K562 (cell line): ENCODE data around the gene RPL34. TPM values are rescaled to one million over a fixed set of nuclear protein-coding genes. Genes with fewer than 3 reads are reported as not detected.

Source experiments
- ASH1L ChIP-seq: fragments of 450-650 bp; IDR thresholded peaks from 2 replicates; pipeline ENCODE4 v1.6.1; 2018; ENCODE audit warnings: borderline replicate concordance, mild to moderate bottlenecking, low read depth; ENCODE audit not compliant: partially characterized antibody
- BCOR ChIP-seq: fragments of 450-650 bp; IDR thresholded peaks from 2 replicates; pipeline ENCODE4 v1.6.1; 2016
- C11orf30 ChIP-seq: fragments of 450-650 bp; IDR thresholded peaks from 2 replicates; pipeline ENCODE4 v1.6.1; 2016; ENCODE audit warnings: low read depth, mild to moderate bottlenecking
- CBFB ChIP-seq: sonication (generic); formaldehyde crosslinking; IDR thresholded peaks from 2 replicates; pipeline ENCODE4 v1.4.0; 2020; ENCODE audit warnings: mild to moderate bottlenecking, missing genetic modification reagents
- CEBPG ChIP-seq, 3 experiments: fragments of 200-800 bp in 1 of 3; sonication (Bioruptor generic) in 1 of 3; sonication (generic) in 1 of 3; formaldehyde crosslinking in 1 of 3; IDR thresholded peaks in 2 of 3; conservative IDR thresholded peaks in 1 of 3; 2 replicates each; pipeline versions ENCODE4 v1.6.1 to v1.8.0; 2016 to 2022; ENCODE audit warnings: missing compliant biosample characterization in 2 of 3, missing genetic modification characterization in 2 of 3, mild to moderate bottlenecking in 1 of 3, missing genetic modification reagents in 1 of 3
- GABPA ChIP-seq: fragments of 200-800 bp; sonication (Bioruptor generic); conservative IDR thresholded peaks from 2 replicates; pipeline ENCODE4 v1.6.1; 2016; ENCODE audit warnings: low read depth, missing genetic modification characterization, missing compliant biosample characterization
- GATAD2B ChIP-seq: fragments of 450-650 bp; IDR thresholded peaks from 2 replicates; pipeline ENCODE4 v1.6.1; 2017; ENCODE audit warnings: mild to moderate bottlenecking, borderline replicate concordance
- HNRNPUL1 ChIP-seq: fragments of 200-400 bp; formaldehyde crosslinking; IDR thresholded peaks from 2 replicates; pipeline ENCODE4 v1.6.1; 2017; ENCODE audit warnings: low read length
- JUND ChIP-seq, 2 experiments: IDR thresholded peaks; 2 replicates in 1 of 2; 3 replicates in 1 of 2; pipeline ENCODE4 v1.6.1; 2011; ENCODE audit warnings: borderline replicate concordance in 2 of 2, low read depth in 2 of 2, low read length in 2 of 2, improper control_type of control experiment in 1 of 2, missing biosample characterization in 1 of 2, missing genetic modification characterization in 1 of 2, missing genetic modification reagents in 1 of 2
- MCM3 ChIP-seq: fragments of 450-650 bp; IDR thresholded peaks from 2 replicates; pipeline ENCODE4 v1.6.1; 2016
- MXI1 ChIP-seq: IDR thresholded peaks from 2 replicates; pipeline ENCODE4 v1.6.1; 2011; ENCODE audit warnings: low read depth, mild to moderate bottlenecking, improper control_type of control experiment, low read length
- NCOA2 ChIP-seq, 2 experiments: fragments of 450-650 bp; IDR thresholded peaks; 2 replicates each; pipeline ENCODE4 v1.6.1; 2018; ENCODE audit warnings: mild to moderate bottlenecking in 2 of 2, moderate library complexity in 1 of 2; ENCODE audit not compliant: partially characterized antibody in 2 of 2
- SETDB1 ChIP-seq: IDR thresholded peaks from one replicate; pipeline ENCODE4 v1.6.1; 2012; ENCODE audit warnings: low read length, control low read depth, inconsistent platforms
- SIX5 ChIP-seq, 2 experiments: IDR thresholded peaks; 2 replicates each; pipeline ENCODE4 v1.6.1; 2011; ENCODE audit warnings: low read length in 2 of 2, borderline replicate concordance in 1 of 2, low read depth in 1 of 2, mild to moderate bottlenecking in 1 of 2, moderate library complexity in 1 of 2; ENCODE audit not compliant: insufficient read depth in 1 of 2
- TAF7 ChIP-seq: fragments of 450-650 bp; IDR thresholded peaks from 2 replicates; pipeline ENCODE4 v1.6.1; 2016; ENCODE audit warnings: missing genetic modification characterization, missing compliant biosample characterization
- polyA plus RNA-seq, 8 experiments: library from polyadenylated mRNA; depleted of rRNA in 4 of 8; stranded (reverse) in 5 of 8; unstranded in 3 of 8; fragments of >200 nt; fragmentation: Nextera tagmentation in 2 of 8; fragmentation: Illumina TruSeq in 1 of 8; extraction: Ambion mirVana in 2 of 8; extraction: Trizol in 1 of 8; gene quantifications; 2 replicates each; pipeline versions ENCODE4 v1.2.1 to v1.2.3, GENCODE V29; 2011 to 2014; ENCODE audit warnings: inconsistent platforms in 1 of 8, missing spikeins in 1 of 8
- total RNA-seq, 7 experiments: library from RNA; depleted of rRNA in 6 of 7; stranded (reverse); fragments of >200 nt in 6 of 7; fragmentation: Illumina TruSeq in 2 of 7; extraction: Trizol in 2 of 7; gene quantifications; 2 replicates each; pipeline versions ENCODE4 v1.2.1 to v1.2.3, GENCODE V29; 2011 to 2021; ENCODE audit warnings: low replicate concordance in 1 of 7
- TF ChIP-seq, protein P1 (sequence below): fragments of 250-450 bp; sonication (Bioruptor Pico); IDR thresholded peaks from 2 replicates; pipeline ENCODE4 v1.9.0; 2021; ENCODE audit warnings: mild to moderate bottlenecking, inconsistent platforms
- TF ChIP-seq, protein P2 (sequence below): fragments of 250-450 bp; sonication (Bioruptor Pico); IDR thresholded peaks from 2 replicates; pipeline ENCODE4 v1.4.0; 2020; ENCODE audit warnings: mild to moderate bottlenecking
- TF ChIP-seq, protein P3 (sequence below): sonication (generic); formaldehyde crosslinking; IDR thresholded peaks from 2 replicates; pipeline ENCODE4 v1.5.0; 2020; ENCODE audit warnings: missing genetic modification reagents

The RPL34 gene
- total and polyA plus RNA-seq, 9 of the 15 experiments (the other 6 are each of a cell fraction or from before 2014, with no cell fraction given): 1,612 to 4,502 (median 2,593) TPM

- TF ChIP-seq, protein P1, sequence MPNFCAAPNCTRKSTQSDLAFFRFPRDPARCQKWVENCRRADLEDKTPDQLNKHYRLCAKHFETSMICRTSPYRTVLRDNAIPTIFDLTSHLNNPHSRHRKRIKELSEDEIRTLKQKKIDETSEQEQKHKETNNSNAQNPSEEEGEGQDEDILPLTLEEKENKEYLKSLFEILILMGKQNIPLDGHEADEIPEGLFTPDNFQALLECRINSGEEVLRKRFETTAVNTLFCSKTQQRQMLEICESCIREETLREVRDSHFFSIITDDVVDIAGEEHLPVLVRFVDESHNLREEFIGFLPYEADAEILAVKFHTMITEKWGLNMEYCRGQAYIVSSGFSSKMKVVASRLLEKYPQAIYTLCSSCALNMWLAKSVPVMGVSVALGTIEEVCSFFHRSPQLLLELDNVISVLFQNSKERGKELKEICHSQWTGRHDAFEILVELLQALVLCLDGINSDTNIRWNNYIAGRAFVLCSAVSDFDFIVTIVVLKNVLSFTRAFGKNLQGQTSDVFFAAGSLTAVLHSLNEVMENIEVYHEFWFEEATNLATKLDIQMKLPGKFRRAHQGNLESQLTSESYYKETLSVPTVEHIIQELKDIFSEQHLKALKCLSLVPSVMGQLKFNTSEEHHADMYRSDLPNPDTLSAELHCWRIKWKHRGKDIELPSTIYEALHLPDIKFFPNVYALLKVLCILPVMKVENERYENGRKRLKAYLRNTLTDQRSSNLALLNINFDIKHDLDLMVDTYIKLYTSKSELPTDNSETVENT: 0 out of 2 replicates have a peak, but pooled peaks have one; percentile 14
- peak; percentile 41; the same call in 1 of the 2 replicates for TF ChIP-seq CBFB
- no peak for TF ChIP-seq MCM3
- TF ChIP-seq SIX5 (IDR thresholded peaks at IDR 0.05; ENCODE audit: borderline replicate concordance in 1 of 2, insufficient read depth in 1 of 2, low read depth in 1 of 2, low read length in 2 of 2): peak; percentile 45 to 47; a peak in 2 of 4 replicates
- TF ChIP-seq MXI1: peak; percentile 24; the same call in 1 of the 2 replicates
- TF ChIP-seq JUND (IDR thresholded peaks at IDR 0.05; ENCODE audit: borderline replicate concordance, low read depth, low read length): peak; percentile 85
- TF ChIP-seq JUND (tag; IDR thresholded peaks at IDR 0.05; ENCODE audit: borderline replicate concordance, low read depth, low read length): peak; percentile 74; the same call in 2 of the 3 replicates
- peak in 1 of 2 experiments; percentile 79 for TF ChIP-seq NCOA2 (IDR thresholded peaks at IDR 0.05; ENCODE audit: partially characterized antibody in 2 of 2)
- TF ChIP-seq ASH1L: peak; percentile 77
- peak; percentile 36 for TF ChIP-seq C11orf30
- 0 out of 2 replicates have a peak, but pooled peaks have one; percentile 76 for TF ChIP-seq HNRNPUL1
- TF ChIP-seq BCOR: 0 out of 2 replicates have a peak, but pooled peaks have one; percentile 12
- peak; percentile 90 for TF ChIP-seq CEBPG (CRISPR knock-in tag; IDR thresholded peaks at IDR 0.05)
- peak; percentile 88 to 94 for TF ChIP-seq CEBPG (tag; conservative IDR thresholded peaks at IDR 0.05 in 1 of 2, IDR thresholded peaks at IDR 0.05 in 1 of 2)
- TF ChIP-seq GATAD2B: peak; percentile 30; the same call in 1 of the 2 replicates
- TF ChIP-seq, protein P2, sequence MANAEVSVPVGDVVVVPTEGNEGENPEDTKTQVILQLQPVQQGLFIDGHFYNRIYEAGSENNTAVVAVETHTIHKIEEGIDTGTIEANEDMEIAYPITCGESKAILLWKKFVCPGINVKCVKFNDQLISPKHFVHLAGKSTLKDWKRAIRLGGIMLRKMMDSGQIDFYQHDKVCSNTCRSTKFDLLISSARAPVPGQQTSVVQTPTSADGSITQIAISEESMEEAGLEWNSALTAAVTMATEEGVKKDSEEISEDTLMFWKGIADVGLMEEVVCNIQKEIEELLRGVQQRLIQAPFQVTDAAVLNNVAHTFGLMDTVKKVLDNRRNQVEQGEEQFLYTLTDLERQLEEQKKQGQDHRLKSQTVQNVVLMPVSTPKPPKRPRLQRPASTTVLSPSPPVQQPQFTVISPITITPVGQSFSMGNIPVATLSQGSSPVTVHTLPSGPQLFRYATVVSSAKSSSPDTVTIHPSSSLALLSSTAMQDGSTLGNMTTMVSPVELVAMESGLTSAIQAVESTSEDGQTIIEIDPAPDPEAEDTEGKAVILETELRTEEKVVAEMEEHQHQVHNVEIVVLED: peak; percentile 79
- peak; percentile 99 for TF ChIP-seq GABPA (tag)
- no peak for TF ChIP-seq SETDB1
- peak; percentile 99 for TF ChIP-seq TAF7 (tag)
- TF ChIP-seq, protein P3, sequence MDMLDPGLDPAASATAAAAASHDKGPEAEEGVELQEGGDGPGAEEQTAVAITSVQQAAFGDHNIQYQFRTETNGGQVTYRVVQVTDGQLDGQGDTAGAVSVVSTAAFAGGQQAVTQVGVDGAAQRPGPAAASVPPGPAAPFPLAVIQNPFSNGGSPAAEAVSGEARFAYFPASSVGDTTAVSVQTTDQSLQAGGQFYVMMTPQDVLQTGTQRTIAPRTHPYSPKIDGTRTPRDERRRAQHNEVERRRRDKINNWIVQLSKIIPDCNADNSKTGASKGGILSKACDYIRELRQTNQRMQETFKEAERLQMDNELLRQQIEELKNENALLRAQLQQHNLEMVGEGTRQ: no peak
These were observed at the start of gene RPL34 (continued) for GRCh38 chr4:108620101-108620932.
